ENCODE results near the gene LAMA1.

- no peak for TF ChIP-seq GATA2 (IDR thresholded peaks at IDR 0.05; ENCODE audit: low read depth, low read length)
- TF ChIP-seq GATA3 (IDR thresholded peaks at IDR 0.05; ENCODE audit: low read depth, low read length): no peak
Observed at GRCh38 chr18:6962571-6963451, 154.8 kb downstream of the LAMA1 start.

Data from SH-SY5Y (cell line).